Hematopoietic multipotent progenitor cell treated with erythropoietin and hydrocortisone succinate and interleukin-3 and kit ligand, for 6 days (in vitro differentiated cells): ENCODE measurements around the gene GPD1.
A peak's percentile ranks its signal among the peaks of the same experiment; 100 is the strongest.

Experiments
- DNase-seq: peaks from one replicate; pipeline ENCODE4 v3.0.0-alpha.2; 2015

The GPD1 gene

GRCh38 chr12:50103767-50104321 is at the start of gene GPD1:
GPD1 (plus strand) TSS chr12:50104008; CDS start chr12:50104051, 43 bp downstream.
- DNase-seq, result peak; percentile 82

GRCh38 chr12:50055831-50056638 is 47.8 kb upstream of the GPD1 start:
- DNase-seq, result peak; percentile 80

GRCh38 chr12:50056639-50056976 is 47.2 kb upstream of the GPD1 start:
- DNase-seq, result no peak

DNA sequence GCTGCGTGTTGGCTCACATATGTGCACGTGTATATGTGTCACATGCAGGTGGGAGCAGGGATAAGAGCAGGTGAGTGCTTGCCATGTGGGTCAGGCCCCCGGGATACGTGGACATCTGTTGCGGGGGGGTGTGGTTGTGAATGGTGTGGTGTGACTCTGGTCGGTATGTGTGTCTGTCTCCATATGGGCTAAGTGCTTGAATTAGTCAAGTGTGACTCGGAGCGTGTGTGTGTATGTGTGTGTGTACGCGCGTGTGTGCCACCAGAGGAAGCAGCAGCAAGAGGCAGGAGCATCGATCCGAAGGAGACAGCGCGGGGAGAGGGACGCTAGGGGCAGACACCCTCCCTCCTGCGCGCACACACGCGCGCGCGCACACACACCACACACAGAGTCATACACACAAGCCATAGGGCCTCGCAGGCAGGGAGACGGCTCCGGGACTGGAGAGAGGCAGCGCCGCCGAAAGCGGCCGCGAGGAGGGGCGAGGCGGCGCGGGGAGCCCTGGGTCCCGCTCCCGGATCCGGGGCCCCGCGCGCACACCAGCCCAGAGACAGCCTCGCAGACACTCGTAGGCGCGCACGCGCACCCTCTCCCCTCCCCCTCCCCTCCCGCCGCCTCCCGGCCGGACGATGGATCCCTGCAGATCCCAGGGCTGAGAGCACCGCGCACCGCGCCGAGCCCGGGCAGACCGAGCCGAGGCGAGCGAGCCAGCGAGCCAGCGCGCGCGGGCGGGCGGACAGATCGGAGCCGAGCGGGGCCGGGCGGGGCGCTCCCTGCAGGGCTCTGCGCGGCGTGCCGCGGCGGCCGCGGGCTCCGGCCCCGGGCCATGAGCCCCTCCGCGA is 46.6 kb upstream of the GPD1 start, which contains the start of gene ASIC1:
Gene ASIC1, plus strand, starts transcription at position 597 of the 842 bp plus-strand sequence. CDS start 1,171 bp downstream, outside the sequence.
- peak; percentile 59 for DNase-seq

DNA sequence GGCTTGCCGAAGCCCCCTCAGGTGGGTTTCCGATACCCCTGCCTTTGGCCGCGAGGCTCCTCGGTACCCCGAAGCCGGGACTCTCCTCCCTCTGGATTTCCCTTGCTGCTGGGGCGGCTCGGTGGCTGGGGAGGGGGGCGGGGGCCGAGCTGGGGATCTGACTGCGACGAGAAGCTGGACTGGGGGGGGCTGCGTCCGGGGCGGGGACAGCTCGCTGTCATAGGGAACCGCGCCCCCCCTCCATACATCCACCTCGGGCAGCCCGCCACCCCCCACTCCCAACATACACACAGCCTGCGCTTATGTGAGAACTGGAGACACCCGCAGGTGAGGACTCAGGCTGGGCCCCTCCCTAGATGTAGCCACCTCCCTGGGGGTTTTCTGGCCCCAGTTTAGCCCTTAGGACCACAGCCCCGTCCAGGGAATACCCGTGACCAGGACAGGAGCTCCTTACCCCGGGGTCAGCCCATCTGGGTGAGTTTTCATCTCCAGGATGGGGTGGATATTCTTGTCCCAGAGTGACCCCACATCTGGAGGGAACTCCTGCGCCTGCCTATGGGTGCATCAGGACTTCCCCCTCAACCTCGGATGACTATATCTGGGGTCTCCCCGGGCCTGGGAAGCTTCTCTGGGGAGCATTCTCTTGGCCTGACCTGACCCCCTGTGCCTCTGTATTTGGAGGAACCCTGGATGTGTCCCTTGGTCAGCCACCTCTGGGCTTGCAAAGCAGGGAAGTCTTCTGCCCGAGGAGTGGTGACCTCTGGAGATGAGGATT is 45.7 kb upstream of the GPD1 start:
- no peak for DNase-seq

DNA sequence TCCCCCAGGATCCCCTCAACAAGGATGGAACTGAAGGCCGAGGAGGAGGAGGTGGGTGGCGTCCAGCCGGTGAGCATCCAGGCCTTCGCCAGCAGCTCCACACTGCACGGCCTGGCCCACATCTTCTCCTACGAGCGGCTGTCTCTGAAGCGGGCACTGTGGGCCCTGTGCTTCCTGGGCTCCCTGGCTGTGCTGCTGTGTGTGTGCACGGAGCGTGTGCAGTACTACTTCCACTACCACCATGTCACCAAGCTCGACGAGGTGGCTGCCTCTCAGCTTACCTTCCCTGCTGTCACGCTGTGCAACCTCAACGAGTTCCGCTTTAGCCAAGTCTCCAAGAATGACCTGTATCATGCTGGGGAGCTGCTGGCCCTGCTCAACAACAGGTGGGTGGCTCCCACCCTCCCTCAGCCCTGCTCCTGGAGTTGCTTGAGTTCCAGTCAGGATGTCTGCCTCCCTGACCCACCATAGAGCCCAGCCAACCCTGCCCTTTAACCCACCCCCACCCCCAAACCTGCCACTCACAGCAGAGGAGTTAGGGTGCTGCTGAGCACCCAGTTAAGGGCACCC is 45.0 kb upstream of the GPD1 start:
- DNase-seq, result no peak

DNA sequence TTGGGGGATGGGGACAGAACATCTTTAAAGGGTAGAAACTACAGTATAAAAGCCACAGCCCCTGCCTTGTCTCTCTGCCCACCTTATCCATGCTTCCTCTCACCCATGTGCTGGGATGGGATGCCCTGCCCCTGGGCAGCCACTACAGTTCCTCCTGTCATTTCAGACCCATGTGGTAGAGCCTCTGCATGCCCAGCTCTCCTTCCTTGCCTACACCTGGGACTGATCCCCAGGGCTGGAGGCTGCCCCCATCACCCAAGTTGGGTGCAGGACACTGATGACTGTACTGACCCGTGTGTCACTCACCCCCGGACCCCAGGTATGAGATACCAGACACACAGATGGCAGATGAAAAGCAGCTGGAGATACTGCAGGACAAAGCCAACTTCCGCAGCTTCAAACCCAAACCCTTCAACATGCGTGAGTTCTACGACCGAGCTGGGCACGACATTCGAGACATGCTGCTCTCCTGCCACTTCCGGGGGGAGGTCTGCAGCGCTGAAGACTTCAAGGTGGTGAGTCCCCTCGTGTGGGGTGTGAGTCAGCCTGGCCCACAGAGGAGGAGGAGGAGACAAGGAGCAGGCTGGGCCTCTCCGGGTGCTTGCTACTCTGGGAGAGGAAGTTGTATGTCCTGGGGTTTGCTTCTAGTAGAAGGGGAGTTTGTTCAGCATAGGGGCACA is 44.2 kb upstream of the GPD1 start:
- DNase-seq, result peak; percentile 37

DNA sequence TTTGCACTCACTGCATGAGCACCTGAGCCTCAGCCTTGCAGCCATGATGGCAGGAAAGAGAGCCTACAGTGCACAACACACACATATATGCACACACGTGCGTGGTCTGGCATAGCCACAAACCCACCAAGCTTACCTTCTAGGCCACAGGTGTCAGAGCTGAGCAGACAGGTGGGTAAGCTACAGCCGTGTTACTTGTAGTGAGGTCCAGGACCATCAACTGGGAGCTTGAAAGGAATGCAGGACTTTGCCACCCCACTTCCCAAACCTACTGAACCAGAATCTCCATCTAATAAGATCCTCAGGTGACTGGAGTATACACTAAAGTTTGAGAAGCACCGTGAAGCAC is 43.7 kb upstream of the GPD1 start:
- no peak for DNase-seq

DNA sequence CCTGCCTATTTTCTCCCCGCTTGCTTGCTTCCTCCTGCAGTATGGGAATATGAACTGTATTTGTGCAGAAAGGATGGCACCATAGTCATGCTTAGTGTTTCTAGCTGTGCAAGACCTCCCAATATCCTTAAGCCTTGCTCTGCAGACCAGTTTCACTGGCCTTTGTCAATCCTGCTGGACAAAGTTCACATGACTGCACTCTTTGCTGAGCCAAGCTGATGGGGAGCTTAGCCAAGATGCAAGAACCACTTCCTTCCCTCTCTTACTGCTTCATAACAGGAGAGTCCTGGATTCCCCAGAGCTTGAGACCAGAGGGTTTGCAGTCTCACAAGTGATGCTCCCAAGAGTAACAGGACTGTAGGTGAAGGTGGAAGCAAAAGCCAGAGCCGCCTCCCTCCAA is 42.6 kb upstream of the GPD1 start:
- no peak for DNase-seq

GRCh38 chr12:50061946-50062686 is 41.7 kb upstream of the GPD1 start:
- DNase-seq, result no peak

DNA sequence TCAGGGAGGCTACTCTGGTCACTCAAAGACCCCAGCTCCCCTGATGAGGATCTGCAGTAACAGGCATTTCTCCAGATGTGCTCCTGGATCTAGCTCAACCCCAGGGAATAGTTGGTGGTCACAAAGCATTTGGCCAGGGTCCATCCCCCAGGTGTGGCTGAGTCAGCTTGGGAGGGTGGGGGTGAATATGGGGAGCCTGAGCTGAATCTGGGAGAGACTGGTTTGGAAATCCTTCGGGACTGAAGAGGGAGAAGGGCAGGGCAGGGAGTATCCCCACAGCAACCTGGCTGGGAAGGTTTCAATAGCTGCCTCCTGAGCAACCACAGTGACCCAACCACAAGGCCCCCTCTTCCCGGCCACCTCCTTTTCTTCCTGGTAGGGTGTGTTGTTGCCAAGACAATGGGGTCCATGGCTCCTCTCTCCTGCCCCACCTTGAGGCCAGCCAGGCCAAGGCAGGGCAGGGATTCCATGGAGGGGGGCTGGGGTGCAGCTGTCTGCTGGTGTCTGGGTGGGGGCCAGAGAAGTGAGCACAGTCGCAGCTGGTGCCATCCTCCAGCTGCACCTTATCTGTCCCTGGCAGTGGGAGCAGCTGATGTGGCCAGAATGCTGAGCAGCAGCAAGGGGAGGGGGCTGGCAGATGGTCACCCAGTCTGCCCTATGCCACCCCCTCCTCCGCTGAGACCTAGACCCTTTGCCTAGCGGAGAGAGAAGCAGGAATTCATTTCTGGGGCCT is 40.9 kb upstream of the GPD1 start:
- peak; percentile 36 for DNase-seq

- DNase-seq, result no peak
Measured at GRCh38 chr12:50065726-50066310, 38.0 kb upstream of the GPD1 start.

DNA sequence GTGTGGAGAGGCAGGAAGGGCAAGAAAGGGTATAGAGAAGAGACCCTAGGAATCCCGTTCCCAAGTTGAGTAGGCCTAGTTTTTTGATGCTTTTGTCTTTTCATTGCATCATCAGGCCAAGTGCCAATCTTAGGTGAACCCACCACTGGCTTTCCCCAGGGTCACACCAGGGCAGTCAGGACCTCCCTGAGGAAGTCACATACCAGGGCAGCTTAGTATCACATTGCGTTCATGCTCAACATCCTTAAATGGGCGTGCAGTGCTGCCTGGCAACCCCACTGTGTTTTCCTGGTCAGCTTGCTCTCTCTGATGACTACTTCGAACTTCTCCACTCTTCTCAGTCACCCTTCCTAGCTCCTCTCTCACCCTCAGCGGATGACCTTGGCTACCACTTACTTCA is 37.4 kb upstream of the GPD1 start:
- DNase-seq, result no peak

GRCh38 chr12:50069069-50069468 is 34.7 kb upstream of the GPD1 start:
- DNase-seq, result no peak

GRCh38 chr12:50069539-50069938 is 34.3 kb upstream of the GPD1 start:
- no peak for DNase-seq

DNA sequence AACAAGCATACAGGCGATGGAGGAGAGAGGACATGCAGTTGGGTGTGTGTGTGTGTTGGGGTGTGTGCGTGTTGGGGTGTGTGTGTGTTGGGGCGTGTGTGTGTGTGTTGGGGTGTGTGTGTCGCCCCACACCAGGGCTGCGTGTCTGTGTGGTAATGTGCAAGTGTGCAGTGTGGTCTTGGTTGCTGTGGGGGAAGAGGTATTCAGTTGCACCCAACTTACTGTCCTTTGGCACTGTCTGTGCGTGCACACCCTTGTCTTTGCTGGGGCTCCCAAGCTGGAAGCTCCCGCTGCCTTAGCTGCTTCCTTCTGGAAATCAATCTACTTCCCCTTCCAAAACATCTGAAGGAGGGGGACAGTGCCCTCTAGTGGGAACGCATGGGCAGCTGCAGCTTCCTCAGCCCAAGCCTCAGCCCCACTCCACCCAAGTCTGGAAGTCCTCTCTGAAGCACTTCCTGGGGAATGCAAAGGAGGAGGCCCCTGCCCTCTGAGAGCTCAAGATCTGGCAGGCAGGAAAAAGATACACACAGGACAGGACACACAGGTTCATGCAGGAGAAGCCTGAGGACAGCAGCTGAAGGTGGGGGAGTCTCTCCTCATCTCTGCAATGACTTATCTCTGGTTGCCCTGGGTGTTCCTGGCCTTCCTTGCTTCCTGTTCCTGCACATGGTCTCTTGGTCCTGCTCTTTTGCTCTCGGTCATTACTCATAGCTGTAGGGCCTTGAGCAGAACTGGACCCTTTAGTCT is 33.3 kb upstream of the GPD1 start:
- peak; percentile 86 for DNase-seq

DNA sequence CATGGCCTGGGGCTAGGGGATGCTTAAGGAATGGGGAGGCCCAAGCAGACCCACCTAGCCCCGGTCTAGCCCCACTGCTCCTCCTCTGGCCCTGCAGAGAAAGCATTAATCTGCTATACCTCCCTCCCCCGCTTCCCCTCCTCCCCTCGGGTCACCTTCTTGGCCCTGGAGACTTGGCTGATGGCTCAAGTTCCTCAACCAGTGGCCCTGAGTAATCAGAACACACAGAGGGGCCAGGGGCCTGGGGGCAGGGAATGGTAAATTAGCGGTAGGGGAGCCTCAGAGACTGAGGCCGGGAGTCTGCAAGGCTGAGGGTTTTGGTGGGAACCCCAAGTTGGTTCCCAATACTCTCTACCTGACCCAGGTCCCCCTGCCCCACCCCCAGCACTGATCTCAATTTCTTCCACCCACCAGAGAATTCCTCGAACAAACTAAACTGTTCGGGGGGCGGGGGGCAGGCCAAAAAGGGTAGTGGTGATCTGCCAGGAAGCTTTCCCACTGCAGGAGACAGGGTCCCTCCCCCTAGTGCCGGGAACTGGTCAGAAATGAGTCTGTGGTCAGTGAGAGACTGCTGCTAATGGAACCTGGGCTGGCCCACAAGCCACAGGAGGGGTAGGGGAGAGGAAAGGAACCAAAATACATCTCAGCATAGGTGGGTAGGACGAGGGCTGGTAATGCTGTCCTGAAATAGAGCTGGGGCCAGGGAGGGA is 31.5 kb upstream of the GPD1 start:
- no peak for DNase-seq

GRCh38 chr12:50073206-50073605 is 30.6 kb upstream of the GPD1 start:
- no peak for DNase-seq

- no peak for DNase-seq
Measured at GRCh38 chr12:50073712-50074111, 30.1 kb upstream of the GPD1 start.
